ENCODE measurements around the gene MRPL49. TPM values are rescaled to one million over a fixed set of nuclear protein-coding genes. Genes with fewer than 3 reads are reported as not detected.

The MRPL49 gene
- total and polyA plus RNA-seq, 2 of the 13 experiments (the other 11 are each of a cell fraction or from before 2014, with no cell fraction given) = 39.2 to 53.3 TPM

DNA sequence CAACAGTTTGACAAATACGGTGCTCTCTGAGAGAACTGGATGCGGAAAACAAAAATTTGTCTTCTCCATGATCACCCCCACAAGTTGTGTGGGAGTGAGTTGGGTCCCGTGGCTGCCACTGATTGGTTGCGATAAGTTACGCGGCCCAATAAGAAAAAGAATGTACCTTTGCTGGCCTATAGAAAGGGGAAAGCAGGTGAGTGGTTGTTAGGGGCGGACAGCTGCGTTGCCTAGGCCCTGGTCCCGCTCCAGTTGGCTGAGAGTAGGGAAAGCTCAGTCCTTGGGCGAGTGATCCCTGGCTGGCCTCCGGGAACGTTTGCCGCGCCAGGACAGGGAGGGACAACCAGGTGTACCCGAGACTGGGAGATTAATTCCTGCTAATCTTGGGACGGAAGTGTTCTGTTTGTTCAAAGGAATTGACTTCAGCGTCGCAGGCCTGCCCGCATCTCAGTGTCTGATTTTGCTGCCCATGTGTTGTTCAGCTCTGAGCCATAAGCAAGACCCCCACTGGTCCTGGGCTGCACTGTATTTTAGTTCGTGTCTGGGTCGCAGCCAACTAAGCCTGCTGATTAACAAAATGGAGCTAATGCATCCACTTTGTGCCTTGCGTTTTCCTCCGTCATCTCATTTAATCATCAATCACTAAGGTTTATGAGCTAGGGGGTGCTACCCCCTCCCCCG is 13.0 kb downstream of the MRPL49 start (continued):
- TF ChIP-seq GFI1 (CRISPR knock-in tag; IDR thresholded peaks at IDR 0.05; ENCODE audit: borderline replicate concordance) (0 out of 2 replicates have a peak, but pooled peaks have one; percentile 18), DPF2 (CRISPR knock-in tag; IDR thresholded peaks at IDR 0.05; ENCODE audit: borderline replicate concordance, low read depth) (no peak), HDAC2 (CRISPR knock-in tag; IDR thresholded peaks at IDR 0.05) (no peak), TOPORS (CRISPR knock-in tag; IDR thresholded peaks at IDR 0.05) (no peak), ZNF441 (CRISPR knock-in tag; IDR thresholded peaks at IDR 0.05; ENCODE audit: borderline replicate concordance) (peak; percentile 26; the same call in 1 of the 2 replicates), KDM4B (CRISPR knock-in tag; IDR thresholded peaks at IDR 0.05) (0 out of 2 replicates have a peak, but pooled peaks have one; percentile 4), ZSCAN31 (CRISPR knock-in tag; IDR thresholded peaks at IDR 0.05; ENCODE audit: low read depth) (0 out of 2 replicates have a peak, but pooled peaks have one; percentile 20), ZNF225 (CRISPR knock-in tag; IDR thresholded peaks at IDR 0.05) (no peak), CAMTA2 (CRISPR knock-in tag; IDR thresholded peaks at IDR 0.05; ENCODE audit: borderline replicate concordance) (no peak), ZNF331 (CRISPR knock-in tag; IDR thresholded peaks at IDR 0.05) (no peak), THYN1 (CRISPR knock-in tag; IDR thresholded peaks at IDR 0.05; ENCODE audit: borderline replicate concordance, low read depth) (no peak), TEAD2 (CRISPR knock-in tag; IDR thresholded peaks at IDR 0.05) (no peak), ZNF24 (IDR thresholded peaks at IDR 0.05) (no peak), SOX6 (IDR thresholded peaks at IDR 0.05) (no peak), SOX6 (CRISPR knock-in tag; IDR thresholded peaks at IDR 0.05) (no peak), KDM5A (IDR thresholded peaks at IDR 0.05; ENCODE audit: borderline replicate concordance, low read length) (no peak), POGZ (CRISPR knock-in tag; IDR thresholded peaks at IDR 0.05) (no peak)
- TF ChIP-seq, protein P1, sequence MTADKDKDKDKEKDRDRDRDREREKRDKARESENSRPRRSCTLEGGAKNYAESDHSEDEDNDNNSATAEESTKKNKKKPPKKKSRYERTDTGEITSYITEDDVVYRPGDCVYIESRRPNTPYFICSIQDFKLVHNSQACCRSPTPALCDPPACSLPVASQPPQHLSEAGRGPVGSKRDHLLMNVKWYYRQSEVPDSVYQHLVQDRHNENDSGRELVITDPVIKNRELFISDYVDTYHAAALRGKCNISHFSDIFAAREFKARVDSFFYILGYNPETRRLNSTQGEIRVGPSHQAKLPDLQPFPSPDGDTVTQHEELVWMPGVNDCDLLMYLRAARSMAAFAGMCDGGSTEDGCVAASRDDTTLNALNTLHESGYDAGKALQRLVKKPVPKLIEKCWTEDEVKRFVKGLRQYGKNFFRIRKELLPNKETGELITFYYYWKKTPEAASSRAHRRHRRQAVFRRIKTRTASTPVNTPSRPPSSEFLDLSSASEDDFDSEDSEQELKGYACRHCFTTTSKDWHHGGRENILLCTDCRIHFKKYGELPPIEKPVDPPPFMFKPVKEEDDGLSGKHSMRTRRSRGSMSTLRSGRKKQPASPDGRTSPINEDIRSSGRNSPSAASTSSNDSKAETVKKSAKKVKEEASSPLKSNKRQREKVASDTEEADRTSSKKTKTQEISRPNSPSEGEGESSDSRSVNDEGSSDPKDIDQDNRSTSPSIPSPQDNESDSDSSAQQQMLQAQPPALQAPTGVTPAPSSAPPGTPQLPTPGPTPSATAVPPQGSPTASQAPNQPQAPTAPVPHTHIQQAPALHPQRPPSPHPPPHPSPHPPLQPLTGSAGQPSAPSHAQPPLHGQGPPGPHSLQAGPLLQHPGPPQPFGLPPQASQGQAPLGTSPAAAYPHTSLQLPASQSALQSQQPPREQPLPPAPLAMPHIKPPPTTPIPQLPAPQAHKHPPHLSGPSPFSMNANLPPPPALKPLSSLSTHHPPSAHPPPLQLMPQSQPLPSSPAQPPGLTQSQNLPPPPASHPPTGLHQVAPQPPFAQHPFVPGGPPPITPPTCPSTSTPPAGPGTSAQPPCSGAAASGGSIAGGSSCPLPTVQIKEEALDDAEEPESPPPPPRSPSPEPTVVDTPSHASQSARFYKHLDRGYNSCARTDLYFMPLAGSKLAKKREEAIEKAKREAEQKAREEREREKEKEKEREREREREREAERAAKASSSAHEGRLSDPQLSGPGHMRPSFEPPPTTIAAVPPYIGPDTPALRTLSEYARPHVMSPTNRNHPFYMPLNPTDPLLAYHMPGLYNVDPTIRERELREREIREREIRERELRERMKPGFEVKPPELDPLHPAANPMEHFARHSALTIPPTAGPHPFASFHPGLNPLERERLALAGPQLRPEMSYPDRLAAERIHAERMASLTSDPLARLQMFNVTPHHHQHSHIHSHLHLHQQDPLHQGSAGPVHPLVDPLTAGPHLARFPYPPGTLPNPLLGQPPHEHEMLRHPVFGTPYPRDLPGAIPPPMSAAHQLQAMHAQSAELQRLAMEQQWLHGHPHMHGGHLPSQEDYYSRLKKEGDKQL (CRISPR knock-in tag; IDR thresholded peaks at IDR 0.05; ENCODE audit: low read depth) = no peak
- TF ChIP-seq, protein P2, sequence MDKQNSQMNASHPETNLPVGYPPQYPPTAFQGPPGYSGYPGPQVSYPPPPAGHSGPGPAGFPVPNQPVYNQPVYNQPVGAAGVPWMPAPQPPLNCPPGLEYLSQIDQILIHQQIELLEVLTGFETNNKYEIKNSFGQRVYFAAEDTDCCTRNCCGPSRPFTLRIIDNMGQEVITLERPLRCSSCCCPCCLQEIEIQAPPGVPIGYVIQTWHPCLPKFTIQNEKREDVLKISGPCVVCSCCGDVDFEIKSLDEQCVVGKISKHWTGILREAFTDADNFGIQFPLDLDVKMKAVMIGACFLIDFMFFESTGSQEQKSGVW (CRISPR knock-in tag; IDR thresholded peaks at IDR 0.05; ENCODE audit: borderline replicate concordance) = no peak
- TF ChIP-seq, protein P3, sequence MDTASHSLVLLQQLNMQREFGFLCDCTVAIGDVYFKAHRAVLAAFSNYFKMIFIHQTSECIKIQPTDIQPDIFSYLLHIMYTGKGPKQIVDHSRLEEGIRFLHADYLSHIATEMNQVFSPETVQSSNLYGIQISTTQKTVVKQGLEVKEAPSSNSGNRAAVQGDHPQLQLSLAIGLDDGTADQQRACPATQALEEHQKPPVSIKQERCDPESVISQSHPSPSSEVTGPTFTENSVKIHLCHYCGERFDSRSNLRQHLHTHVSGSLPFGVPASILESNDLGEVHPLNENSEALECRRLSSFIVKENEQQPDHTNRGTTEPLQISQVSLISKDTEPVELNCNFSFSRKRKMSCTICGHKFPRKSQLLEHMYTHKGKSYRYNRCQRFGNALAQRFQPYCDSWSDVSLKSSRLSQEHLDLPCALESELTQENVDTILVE (CRISPR knock-in tag; IDR thresholded peaks at IDR 0.05) = no peak
- TF ChIP-seq, protein P4, sequence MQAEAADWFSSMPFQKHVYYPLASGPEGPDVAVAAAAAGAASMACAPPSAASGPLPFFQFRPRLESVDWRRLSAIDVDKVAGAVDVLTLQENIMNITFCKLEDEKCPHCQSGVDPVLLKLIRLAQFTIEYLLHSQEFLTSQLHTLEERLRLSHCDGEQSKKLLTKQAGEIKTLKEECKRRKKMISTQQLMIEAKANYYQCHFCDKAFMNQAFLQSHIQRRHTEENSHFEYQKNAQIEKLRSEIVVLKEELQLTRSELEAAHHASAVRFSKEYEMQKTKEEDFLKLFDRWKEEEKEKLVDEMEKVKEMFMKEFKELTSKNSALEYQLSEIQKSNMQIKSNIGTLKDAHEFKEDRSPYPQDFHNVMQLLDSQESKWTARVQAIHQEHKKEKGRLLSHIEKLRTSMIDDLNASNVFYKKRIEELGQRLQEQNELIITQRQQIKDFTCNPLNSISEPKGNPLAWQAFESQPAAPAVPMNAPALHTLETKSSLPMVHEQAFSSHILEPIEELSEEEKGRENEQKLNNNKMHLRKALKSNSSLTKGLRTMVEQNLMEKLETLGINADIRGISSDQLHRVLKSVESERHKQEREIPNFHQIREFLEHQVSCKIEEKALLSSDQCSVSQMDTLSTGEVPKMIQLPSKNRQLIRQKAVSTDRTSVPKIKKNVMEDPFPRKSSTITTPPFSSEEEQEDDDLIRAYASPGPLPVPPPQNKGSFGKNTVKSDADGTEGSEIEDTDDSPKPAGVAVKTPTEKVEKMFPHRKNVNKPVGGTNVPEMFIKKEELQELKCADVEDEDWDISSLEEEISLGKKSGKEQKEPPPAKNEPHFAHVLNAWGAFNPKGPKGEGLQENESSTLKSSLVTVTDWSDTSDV (CRISPR knock-in tag; IDR thresholded peaks at IDR 0.05) = no peak

All from HepG2 (cell line).